DMS153 (cell line): ENCODE results near the gene DBT.
"Not testable (repeated sequence)": the region's sequence is repeated elsewhere in the genome, so short reads cannot be mapped to it uniquely, and the experiment has no call there.

ENCODE experiments used
- DNase-seq: peaks from one replicate; lab custom pipeline; 2025; lab: John Stamatoyannopoulos, UW

DBT gene

DNA sequence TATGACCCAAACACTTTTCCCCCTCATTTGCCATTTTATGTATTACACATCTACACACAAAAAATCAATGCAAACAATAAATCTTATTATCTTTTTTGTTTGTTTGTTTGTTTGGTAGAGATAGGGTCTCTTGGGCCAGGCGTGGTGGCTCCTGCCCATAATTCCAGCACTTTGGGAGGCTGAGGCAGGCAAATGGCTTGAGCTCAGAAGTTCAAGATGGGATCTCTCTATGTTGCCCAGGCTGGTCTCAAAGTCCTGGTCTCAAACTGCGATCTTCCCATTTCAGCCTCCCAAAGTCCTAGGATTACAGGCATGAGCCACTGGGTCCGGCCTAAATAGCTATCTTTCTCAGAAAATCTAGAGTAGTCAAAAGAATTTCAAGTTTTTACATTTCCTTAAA, 1.2 kb upstream of the DBT start:
- no peak for DNase-seq

DNA sequence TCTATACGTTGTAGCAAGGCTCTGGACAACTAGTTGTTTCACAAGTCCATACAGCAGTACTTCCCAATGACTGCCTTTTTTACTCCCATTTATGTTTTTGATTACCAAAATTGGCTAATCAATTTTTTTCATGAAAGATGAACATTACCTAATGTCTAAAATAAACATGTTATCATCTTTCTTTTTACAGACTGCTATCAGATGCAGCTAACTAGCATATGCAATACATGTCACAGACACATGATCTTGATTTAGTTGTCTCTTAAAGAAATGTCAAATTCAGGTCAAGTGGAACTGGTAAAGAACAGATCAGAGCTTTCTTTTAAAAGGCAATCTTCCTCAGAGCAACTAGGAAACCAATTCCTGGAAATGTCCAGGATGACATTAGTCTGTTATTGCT, 630 bp upstream of the DBT start:
- no peak for DNase-seq

DNA sequence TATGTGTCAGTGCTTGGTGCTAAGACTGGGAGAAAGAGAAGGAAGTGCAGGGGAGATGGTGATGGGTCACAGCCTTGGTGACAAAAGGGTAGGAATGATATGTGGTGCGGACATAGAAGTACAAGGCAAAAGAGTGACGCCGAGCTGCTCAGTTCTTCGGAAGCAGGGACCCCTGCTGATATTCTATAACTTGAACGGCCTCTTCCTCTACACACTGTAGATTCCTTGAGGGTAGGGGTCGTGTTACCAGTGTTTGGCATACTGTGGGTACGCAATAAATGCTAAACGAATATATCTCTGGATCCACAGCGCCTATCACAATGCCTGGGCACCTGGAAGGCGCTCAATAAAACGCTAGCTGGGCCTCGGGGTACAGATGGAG, 488 bp downstream of the DBT start:
- DNase-seq: no peak

DNA sequence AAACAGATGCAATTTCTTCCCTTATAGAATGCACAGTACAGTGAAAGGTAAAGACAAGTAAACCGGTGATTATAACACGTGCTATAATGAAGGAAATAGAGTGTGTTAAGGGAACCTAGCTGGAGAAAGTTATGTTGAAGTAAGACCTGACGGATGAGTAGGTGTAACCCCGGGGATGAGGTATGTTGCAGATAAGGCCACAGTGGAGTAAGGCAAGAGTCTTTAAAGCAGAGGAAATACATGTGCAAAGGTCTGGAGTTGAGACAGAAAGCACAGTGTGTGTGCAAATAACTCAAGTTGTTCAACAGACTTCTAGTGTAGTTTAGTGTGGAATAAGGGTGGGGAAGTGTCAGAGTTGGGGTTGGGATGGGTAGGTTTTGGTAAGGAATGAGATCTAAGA, 2.9 kb downstream of the DBT start:
- DNase-seq: no peak

DNA sequence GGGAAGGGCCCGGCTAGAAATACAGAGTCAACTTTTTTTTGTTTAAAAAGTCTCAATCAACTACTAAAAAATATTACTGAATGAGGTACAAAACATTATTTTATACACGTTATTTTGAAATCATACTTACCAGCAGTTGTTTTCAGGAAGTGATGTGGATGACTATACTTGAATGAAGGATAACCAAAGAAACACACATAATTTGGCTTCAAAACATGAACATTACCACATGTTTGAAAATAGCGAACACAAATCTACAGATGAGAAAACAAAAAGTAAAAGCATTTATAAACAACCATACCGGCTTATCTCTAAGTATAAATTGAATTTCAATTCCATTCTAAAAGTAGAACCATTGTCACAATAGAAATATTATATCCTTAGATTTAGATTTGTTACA, 9.0 kb downstream of the DBT start:
- no peak for DNase-seq

DNA sequence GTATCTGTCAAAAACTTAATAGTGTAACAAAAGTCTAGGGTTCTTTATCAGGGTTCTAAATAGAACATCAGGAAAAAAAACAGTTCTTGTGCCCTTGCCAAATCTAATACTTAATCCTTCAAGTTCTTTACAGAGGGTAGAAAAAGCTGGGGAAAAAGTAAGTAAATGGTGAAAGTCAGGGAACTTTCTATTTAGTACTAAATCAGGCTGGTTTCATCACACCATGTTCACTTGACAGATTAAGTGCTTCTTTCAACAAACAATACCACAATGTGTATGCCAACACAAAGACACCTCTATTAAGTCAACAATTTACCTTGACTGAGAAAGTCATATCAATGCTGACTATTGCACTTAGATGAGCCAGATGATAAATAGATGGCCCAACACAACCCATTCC, 9.7 kb downstream of the DBT start:
- peak; percentile 16 for DNase-seq

DNA sequence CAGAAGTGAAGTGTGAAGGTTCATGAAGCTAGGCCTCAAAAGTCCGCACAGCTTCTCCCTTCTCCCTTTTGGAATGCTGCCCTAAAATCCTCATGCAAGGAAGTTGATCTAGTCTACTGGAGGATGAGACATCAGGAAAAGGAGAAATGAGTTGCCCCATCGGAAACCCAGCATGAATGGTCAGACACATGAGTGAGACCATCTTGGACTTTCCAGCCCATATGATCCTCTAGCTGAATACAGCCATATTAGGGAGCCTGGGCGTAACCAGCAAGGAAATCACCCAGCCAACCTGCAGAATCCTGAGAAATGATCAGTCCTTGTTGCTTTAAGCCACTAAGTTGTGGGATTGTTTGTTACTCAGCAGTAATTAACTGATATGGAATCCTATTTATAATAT, 12.5 kb downstream of the DBT start:
- DNase-seq: no peak

DNA sequence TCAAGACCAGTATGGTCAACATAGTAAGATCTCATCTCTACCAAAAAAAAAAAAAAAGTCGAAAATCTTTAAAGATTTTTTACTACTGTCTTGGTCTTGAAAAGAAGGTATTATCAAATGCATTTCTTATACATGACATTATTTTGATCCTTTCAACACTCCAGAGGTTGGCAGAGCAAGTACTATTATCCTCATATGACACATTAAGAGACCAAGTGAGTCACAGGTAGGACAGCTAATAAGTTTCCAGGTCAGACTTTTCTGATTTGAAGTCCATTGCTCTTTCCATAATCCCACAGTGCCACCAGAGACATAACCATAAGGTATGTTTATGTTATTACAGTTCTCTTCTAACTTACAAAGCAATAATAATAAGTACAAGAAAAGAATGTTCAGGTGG, 15.2 kb downstream of the DBT start:
- no peak for DNase-seq

DNA sequence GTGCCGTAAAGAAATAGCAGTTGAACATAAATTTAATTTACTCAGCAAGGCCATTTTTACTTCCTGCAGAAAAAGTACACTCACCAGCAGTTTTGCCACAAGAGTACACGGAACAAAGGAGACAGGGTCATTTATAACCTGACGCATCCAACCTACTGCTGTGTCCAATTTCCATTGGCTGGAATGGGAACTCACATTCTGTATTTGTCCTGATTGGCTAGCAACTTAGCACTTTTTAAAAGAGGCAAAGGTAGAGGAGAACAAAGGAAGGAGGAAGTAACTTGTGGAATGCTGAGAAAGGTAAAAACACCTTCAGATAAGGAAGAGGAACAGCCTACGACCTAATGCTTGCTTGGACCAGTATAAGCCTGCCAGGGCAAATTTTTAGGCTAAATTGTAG, 16.1 kb downstream of the DBT start:
- not testable (repeated sequence) for DNase-seq

DNA sequence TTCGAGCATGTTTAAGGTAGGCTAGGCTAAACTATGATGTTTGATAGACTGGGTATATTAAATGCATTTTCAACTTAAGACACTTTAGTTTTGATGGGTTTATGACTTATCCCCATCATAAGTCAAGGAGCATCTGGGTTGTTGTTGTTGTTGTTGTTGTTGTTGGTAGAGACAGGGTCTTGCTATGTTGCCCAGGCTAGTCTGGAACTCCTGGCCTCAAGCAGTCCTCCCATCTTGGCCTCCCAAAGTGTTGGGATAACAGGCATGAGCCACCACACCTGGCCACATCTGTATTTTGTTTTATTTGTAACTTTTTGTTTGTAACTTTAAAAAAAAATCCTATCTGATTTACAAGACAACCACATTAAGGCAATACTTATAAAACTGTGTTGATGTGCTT, 17.5 kb downstream of the DBT start:
- DNase-seq: no peak

DNA sequence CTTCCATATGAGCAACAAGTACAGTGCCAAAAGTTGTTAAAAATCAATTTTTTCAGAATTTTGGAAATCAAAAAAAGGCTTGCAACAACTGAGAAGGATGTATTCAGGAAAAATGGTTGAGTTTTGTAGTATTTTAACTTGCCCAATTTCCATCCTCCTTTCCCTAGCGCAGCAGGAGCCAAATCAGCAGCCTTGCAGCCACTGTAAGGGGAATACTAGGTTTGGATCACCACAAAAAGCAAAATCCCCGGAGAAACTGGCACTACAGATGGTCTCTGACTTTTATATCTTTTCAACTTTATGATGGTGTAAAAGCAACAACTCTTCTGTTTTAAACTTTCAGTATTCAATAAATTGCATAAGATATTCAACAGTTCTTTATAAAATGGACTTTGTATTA, 17.9 kb downstream of the DBT start:
- DNase-seq: no peak

DNA sequence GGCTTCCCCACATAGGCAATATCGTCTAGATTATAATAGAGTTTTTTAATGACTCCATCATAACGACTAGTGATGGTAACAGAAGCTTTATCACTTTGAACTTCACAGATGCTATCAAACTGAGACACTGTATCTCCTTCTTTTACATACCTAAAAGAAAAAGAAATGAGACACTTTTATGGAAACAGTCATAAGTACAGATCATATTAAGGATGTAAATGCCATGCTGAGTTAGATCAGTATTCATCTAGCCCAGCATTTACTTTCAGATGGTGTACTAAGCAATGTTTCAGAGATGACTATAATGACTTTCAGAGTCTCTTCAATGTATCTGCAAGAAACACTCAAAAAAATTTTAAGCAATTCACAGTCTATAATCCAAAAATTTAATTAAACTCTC, 18.9 kb downstream of the DBT start:
- no peak for DNase-seq

DNA sequence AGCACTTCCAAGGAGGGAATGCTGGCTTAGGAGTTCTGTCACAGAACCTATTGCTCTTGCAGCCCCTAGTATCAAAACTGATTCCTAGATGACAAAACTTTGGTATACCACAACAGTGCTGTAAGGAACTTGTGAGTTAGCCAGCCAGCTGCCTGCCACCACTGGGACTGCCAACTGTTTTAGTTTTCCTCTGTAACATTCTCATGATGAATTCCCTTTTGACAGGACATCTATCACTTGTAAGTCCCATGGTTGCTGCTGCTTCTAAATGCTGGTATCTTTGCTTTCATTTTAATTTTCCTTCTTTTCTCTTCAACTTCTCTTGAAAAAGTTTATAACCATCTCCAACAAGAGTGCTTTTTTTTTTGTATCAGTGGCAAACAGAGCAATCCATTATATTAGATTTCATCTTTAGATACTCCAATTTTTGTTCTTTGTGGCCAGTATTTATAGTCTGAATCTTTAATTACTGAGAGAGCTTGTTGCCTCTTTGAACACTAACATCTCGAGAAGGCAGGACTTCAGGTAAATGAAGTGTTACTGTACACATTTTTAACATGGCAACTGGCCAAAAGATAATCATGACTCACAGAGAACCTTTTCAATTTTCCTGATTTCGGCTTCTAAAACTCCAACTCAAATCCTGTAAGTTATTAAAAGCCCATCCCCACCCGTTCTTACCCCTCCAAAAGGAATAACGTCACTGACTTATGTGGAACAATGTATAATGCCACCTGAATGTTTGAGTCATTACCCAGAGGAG, 19.8 kb downstream of the DBT start:
- DNase-seq: no peak

DNA sequence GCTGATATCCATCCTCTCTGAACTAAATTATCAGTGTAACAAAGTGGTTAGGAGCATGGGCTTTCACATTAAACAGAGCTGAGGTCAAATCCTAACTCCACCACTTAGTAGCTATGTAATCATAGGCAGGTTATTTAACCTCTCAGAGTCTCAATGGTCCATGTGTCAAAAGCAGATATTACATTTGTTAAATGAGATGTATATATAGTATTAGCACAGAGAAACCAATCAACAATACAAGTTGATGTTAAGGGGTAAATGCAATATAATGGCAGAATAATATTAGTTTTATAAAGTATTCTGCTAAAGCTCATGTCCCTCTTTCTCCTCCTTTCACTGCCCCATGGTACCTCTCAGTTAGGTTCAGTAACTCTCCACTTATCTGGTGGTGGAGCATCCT, 27.2 kb downstream of the DBT start:
- no peak for DNase-seq

DNA sequence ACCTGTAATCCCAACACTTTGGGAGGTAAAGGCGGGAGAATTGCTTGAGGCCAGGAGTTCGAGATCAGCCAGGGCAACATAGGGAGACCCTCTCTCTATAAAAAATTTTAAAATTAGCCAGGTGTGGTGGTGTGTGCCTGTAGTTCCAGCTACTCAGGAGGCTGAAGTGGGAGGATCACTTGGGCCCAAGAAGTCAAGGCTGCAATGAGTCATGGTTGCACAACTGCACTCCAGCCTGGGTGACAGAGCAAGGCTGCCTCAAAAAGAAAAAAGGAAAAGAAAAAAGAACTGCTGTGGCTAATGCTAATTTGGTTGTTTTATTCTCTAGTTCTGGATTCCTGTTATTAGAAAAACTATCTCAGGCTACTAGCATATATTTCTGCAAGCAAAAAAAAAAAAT, 29.8 kb downstream of the DBT start:
- no peak for DNase-seq

DNA sequence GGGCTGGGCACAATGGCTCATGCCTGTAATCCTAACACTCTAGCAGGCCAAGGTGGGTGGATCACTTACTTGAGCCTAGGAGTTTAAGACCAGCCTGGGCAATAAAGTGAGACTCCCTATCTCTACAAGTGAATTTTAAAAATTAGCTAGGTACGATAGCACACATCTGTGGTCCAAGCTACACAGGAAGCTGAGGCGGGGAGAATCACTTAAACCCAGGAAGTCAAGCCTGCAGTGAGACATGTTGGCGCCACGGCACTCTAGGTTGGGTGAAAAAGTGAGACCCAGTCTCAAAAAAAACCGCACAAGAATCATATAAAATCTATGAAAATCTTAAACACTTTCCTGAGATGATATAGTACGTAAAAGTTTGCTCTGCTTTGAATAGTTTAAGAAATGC, 30.2 kb downstream of the DBT start:
- DNase-seq: no peak

DNA sequence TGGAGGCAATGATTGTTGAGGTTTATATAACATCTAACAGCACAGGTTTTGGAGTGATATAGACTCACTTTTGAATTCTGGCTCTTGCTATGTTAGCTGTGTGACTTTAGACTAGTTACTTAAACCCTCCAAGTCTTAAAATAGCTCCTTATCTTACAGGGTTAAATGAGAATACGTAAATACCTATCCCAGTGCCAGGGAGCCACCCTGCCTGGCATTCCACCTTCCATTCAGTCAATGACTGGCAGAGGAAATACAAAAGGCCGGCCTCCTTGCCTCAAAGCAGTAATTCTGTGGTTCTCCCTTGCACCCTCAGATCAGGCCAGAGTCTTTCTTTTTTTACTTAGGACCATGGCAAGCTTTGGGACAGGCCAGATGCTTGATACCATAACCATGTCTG, 31.8 kb downstream of the DBT start:
- no peak for DNase-seq

DNA sequence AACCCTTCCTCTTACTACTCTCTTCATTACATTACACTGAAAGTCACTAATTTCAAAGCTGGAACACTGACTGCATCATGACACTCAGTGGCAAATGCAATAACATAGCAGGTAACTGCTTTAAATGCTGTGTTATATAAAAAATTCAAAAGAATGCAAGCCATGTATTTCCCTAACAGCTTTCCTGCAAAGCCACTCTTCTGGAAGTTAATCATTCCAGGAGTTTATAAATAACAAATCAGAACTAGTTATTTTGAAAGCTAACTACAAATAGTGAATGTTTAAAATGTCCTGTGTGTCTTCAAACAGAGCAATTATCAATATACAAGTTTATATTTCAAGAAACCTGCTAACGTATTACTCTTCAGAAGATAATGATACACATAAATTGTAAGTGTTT, 34.5 kb downstream of the DBT start:
- DNase-seq: no peak

DNA sequence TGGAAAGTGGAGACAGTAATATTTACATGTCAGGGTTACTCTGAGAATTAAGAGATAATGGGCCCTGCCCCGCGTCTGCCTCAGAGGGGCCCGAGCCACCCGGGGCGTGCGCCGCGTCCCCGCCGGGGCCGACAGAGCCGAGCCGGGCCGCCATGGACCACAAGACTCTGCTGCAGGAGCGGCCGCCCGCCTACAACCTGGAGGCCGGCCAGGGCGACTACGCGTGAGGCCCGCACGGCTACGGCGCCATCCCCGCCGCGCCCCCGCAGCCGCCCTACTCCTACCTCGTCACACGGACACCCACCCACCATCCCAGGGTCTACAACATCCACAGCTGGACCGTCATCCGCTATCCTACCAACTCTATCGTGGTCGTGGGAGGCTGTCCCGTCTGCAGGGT, 36.5 kb downstream of the DBT start:
- DNase-seq: no peak

DNA sequence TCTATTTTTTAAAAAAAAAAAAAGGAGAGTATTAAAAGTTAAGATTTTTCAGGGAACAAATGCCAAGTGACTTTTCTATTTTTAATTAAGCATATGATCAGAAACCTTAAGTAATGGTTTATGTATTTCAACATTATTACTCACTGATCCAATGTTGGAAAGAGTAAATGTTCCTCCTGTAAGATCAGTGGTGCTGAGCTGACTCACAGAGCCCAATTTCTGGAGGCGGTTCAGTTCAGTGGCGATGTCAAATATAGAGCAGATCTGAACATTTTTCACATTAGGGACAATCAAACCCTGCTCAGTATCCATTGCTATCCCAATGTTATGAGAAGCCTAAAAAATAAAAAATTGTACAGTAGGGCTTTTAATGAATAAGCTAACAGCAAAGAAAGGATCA, 43.3 kb downstream of the DBT start:
- no peak for DNase-seq

DNA sequence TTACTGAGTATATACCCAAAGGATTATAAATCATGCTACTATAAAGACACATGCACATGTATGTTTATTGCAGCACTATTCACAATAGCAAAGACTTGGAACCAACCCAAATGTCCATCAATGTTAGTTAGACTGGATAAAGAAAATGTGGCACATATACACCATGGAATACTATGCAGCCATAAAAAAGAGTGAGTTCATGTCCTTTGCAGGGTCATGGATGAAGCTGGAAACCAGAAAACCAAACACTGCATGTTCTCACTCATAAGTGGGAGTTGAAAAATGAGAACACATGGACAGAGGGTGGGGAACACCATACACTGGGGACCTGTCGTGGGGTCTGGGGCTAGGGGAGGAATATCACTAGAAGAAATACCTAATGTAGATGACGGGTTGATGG, 44.0 kb downstream of the DBT start:
- DNase-seq: not testable (repeated sequence)

DNA sequence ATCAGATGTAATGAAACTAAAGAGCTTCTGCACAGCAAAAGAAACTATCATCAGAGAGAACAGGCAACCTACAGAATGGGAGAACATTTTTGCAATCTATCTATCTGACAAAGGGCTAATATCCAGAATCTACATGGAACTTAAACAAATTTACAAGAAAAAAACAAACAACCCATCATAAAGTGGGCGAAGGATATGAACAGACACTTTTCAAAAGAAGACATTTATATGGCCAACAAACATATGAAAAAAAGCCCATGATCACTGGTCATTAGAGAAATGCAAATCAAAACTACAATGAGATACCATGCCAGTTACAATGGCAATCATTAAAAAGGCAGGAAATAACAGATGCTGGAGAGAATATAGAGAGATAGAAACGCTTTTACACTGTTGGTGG, 44.5 kb downstream of the DBT start:
- DNase-seq: not testable (repeated sequence)

DNA sequence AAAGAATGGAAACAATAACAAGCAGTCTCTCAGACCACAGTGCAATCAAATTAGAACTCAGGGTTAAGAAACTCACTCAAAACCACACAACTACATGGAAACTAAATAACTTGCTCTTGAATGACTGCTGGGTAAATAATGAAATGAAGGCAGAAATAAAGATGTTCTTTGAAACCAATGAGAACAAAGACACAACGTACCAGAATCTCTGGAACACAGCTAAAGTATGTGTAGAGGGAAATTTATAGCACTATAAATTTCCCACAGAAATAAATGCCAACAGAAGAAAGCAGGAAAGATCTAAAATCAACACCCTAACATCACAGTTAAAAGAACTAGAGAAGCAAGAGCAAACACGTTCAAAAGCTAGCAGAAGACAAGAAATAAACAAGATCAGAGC, 46.9 kb downstream of the DBT start:
- DNase-seq: not testable (repeated sequence)

DNA sequence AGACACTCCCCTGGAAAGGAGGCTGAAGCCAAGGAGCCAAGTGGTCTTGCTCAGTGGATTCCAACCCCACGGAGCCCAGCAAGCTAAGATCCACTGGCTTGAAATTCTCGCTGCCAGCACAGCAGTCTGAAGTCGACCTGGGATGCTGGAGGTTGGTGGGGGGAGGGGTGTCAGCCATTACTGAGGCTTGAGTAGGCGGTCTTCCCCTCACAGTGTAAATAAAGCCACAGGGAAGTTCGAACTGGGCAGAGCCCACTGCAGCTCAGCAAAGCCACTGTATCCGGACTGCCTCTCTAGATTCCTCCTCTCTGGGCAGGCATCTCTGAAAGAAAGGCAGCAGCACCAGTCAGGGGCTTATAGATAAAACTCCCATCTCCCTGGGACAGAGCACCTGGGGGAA, 49.6 kb downstream of the DBT start:
- DNase-seq: not testable (repeated sequence)

DNA sequence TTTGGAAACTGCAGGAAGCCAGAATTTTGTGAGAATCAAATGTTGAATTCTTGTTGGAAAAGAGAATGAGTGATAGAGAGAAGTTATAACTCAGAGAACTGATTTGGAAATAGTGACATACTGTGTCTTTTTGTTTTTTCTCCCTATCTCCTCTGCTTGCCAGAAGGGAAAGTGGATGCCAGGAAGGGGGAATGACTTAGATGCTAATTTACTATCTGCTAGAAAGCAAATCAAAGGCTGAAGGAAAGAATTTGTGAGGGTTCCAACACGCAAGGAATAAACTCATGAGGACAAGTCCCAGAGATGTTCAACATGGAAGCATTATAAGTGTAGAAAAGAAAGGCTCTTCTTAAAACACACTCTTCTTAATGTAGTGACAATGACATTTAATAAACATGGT, 51.0 kb downstream of the DBT start:
- DNase-seq: no peak
